GM20000 (cell line): ENCODE data around the gene PDGFD.

Experiments used
- DNase-seq: peaks from one replicate; pipeline ENCODE4 v3.0.0; 2012; ENCODE audit warnings: low spot score
- CTCF ChIP-seq: IDR thresholded peaks from 2 replicates; pipeline ENCODE4 v1.5.1; 2012; ENCODE audit warnings: mild to moderate bottlenecking, control low read depth; ENCODE audit errors: extremely low read depth, missing control alignments

PDGFD gene

GRCh38 chr11:104126464-104126863, 37.5 kb downstream of the PDGFD start:
- DNase-seq, result no peak
- no peak for TF ChIP-seq CTCF

GRCh38 chr11:104124979-104125378, 39.0 kb downstream of the PDGFD start:
- no peak for TF ChIP-seq CTCF
- DNase-seq, result no peak

GRCh38 chr11:104122836-104123235, 41.1 kb downstream of the PDGFD start:
- TF ChIP-seq CTCF, result no peak
- DNase-seq, result no peak

- TF ChIP-seq CTCF, result no peak
- no peak for DNase-seq
Observed at GRCh38 chr11:104122011-104122635, 41.8 kb downstream of the PDGFD start.

GRCh38 chr11:104120493-104121137, 43.3 kb downstream of the PDGFD start:
- DNase-seq, result no peak

GRCh38 chr11:104118105-104118744, 45.7 kb downstream of the PDGFD start:
- TF ChIP-seq CTCF, result no peak
- no peak for DNase-seq

More at GRCh38 chr11:104120493-104121137, 43.3 kb downstream of the PDGFD start:
- TF ChIP-seq CTCF, result no peak

GRCh38 chr11:104113541-104113940, 50.4 kb downstream of the PDGFD start:
- TF ChIP-seq CTCF, result no peak
- no peak for DNase-seq
